ENCODE data around the gene ORC6.
A peak's percentile ranks its signal among the peaks of the same experiment; 100 is the strongest.
"Not testable (repeated sequence)": the region's sequence is repeated elsewhere in the genome, so short reads cannot be mapped to it uniquely, and the experiment has no call there.

The ORC6 gene

DNA sequence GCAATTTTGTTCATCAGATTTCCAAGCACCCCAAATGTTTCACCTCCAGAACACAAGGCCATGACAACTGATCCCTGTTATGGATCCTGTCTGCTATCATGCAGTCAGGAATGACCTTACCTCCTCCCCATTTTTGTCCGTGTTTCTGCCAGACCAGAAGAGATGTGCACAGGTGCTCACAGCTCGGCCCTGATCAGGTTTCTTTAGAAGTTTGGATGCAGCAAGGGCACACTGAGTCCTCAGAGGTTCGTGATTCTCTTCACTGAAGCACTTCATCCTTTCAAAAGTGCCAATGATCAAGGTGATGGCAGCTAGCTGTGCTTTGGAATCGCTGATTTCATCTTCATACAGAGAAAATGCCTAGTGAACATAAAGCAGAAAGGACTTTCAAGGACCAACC, 27.3 kb upstream of the ORC6 start:
- H3K27ac ChIP-seq: no peak overlapping the region
- ChIA-PET POLR2A (ENCODE audit: low non-redundant PET) (no interaction called here), CTCF (no interaction called here)
- no peak for TF ChIP-seq CTCF (conservative IDR thresholded peaks at IDR 0.05; ENCODE audit: low read depth)
- no peak for DNase-seq (ENCODE audit: low spot score)

DNA sequence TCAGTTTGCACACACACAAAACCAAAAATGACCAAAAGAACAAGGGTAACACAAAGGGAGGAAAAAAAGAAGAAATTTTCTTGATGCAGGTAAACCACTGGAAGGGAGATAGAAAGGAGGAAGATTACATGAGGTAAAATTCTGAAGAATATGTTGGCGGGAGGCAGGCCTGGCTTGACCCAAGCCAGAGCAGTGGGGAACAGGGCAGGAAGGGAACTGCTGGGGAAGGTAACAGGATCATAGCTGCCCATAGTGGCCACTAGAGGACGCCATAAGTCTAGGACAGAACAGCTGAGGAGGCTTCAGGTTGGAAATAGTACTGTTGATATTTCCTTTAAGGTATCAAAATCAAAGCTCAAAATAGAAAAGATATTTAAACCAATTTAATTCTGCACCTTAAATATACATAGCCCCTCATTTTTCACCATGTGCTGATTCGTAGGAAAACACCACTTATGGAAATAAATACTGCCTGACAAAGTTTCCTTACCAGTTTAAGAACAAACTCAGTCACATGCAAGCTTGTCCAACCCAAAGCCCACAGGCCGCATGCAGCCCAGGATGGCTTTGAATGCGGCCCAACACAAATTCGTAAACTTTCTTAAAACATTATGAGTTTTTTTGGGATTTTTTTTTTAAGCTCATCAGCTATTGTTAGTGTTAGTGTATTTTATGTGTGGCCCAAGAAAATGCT, 16.0 kb upstream of the ORC6 start:
- DNase-seq (ENCODE audit: low spot score): peak; percentile 66
- POLR2A ChIA-PET (ENCODE audit: low non-redundant PET): no interaction called here

DNA sequence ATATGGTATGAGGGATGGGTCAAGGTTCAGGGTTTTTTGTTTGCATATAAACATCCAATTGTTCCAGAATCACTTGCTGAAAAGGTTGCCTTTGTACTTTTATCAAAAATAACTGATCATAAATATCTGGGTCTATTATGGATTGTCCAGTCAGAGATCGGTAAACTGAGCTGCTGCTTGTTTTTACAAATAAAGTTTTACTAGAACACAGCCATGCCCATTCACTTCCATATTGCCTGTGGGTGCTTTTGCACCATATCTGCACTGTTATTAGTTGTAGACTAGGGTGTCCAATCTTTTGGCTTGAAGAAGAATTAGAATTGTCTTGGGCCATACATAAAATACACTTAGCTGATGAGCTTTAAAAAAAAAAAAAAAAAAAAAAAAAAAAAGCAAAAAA, 11.5 kb upstream of the ORC6 start:
- DNase-seq (ENCODE audit: low spot score); POLR2A ChIA-PET (ENCODE audit: low non-redundant PET); H3K27ac ChIP-seq: not testable (repeated sequence)
- CTCF ChIA-PET: interaction anchor here (0.6 kb wide), 1 partner anchor 985 kb away, joined by 8 read pairs; no protein-coding TSS in a partner anchor

More for the DNA sequence above, 16.0 kb upstream of the ORC6 start:
- peak; percentile 87 for TF ChIP-seq CTCF (conservative IDR thresholded peaks at IDR 0.05; ENCODE audit: low read depth)
- no peak overlapping the region for H3K27ac ChIP-seq
- CTCF ChIA-PET: interaction anchor here (0.5 to 1.3 kb wide), 6 partner anchors 10 to 297 kb away, joined by 3 to 9 read pairs (median 5); partner anchors contain the start of gene ORC6

GRCh38 chr16:46681867-46682266, 7.6 kb upstream of the ORC6 start:
- DNase-seq (ENCODE audit: low spot score); POLR2A ChIA-PET (ENCODE audit: low non-redundant PET); CTCF ChIA-PET; H3K27ac ChIP-seq: not testable (repeated sequence)

DNA sequence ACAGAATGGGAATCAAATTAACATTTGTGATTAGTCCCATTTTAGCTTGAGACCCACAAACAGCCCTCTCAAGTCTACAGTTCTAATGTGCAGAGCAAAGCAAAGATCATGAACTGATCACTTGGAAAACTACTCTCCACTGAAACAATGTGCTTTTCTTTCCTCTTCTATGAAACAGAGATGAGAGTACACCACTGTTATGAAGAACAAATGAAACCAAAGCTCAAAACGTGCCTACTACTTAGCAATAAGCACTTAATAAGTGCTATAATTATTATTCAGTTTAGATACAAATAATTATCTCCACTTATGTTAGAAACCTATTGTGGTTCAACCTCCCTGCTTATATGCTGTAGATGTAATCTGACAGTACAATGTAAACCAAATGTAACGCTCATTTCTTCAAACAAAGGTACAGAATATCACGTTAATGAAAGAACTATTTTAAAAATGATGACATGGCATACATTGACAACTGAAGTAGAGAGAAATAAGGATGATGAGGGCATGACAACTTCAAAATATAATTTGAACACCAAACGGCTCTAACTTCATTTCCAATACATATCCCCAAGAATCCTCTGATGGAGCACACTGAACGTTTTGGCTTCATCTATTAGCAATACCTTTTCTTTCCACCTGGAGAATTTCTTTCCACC, 2.5 kb upstream of the ORC6 start:
- ChIA-PET POLR2A (ENCODE audit: low non-redundant PET) (no interaction called here), CTCF (interaction anchor here (0.5 kb wide), 1 partner anchor 74 kb away, joined by 3 read pairs; no protein-coding TSS in a partner anchor)
- no peak for TF ChIP-seq CTCF (conservative IDR thresholded peaks at IDR 0.05; ENCODE audit: low read depth)
- DNase-seq (ENCODE audit: low spot score): no peak
- no peak overlapping the region for H3K27ac ChIP-seq

- no peak for TF ChIP-seq CTCF (conservative IDR thresholded peaks at IDR 0.05; ENCODE audit: low read depth)
- POLR2A ChIA-PET (ENCODE audit: low non-redundant PET): no interaction called here
- H3K27ac ChIP-seq: no peak overlapping the region
- no peak for DNase-seq (ENCODE audit: low spot score)
- CTCF ChIA-PET: interaction anchor here (0.6 kb wide), 1 partner anchor 87 kb away, joined by 3 read pairs; no protein-coding TSS in a partner anchor
Observed at GRCh38 chr16:46687486-46687885, 2.0 kb upstream of the ORC6 start.

GRCh38 chr16:46688101-46688653, 1.3 kb upstream of the ORC6 start:
- POLR2A ChIA-PET (ENCODE audit: low non-redundant PET): no interaction called here
- no peak for DNase-seq (ENCODE audit: low spot score)
- H3K27ac ChIP-seq: peak overlapping the region; percentile 96
- TF ChIP-seq CTCF (conservative IDR thresholded peaks at IDR 0.05; ENCODE audit: low read depth): no peak
- CTCF ChIA-PET: interaction anchor here (0.6 kb wide), 1 partner anchor 87 kb away, joined by 3 read pairs; no protein-coding TSS in a partner anchor
